ENCODE data around the gene AGPAT4. TPM values are rescaled to one million over a fixed set of nuclear protein-coding genes. Genes with fewer than 3 reads are reported as not detected.

Gene AGPAT4
- total RNA-seq, 1 experiment from 2014 or later: 15.5 TPM

DNA sequence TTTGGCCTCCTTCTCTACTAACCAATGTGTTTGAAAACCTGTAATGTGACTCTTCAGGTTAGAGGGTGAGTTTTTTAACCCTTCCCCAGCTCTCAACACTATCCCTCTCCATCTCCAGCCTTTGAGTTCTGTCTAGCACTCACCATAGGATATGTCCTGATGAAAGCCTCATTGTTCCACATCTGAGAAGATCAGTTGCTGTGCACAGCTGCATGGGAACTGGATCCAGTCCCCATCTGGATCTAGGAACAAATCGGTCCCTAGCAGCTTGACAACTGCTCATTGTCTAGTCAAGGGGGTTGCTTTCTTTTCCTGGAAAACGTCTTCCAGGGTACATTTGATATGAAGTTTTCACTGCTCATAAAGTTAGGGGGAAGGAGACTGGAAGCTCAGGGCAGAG lies 45.4 kb upstream of the AGPAT4 start:
- H3K9ac ChIP-seq (ENCODE audit: low read length): no peak overlapping the region
- ChIA-PET POLR2A (no interaction called here), RAD21 (ENCODE audit: low non-redundant PET in 1 of 2, low total read pairs in 2 of 2, uncharacterized antibody in 2 of 2, unreplicated experiment in 2 of 2) (no interaction called here), CTCF (no interaction called here)
- intact Hi-C loops (cut with micrococcal nuclease): loop anchor here (5.0 kb wide), 1 partner anchor 92 kb away; no protein-coding TSS in a partner anchor
- H3K9me3 ChIP-seq (ENCODE audit: control insufficient read depth in 1 of 2, insufficient read depth in 1 of 2, low read depth in 1 of 2, low read length in 2 of 2): peaks cover 0 to 3% of the 10 kb centered on the region in 2 experiments; a peak in 1 of 4 replicates
- no peak overlapping the region for H2AFZ ChIP-seq (ENCODE audit: low read depth, low read length, poor library complexity, severe bottlenecking)
- no peaks in the 10 kb centered on the region for H3K36me3 ChIP-seq (ENCODE audit: control insufficient read depth in 1 of 2, insufficient read depth in 2 of 2, low read length in 2 of 2)
- no peaks in the 10 kb centered on the region for H4K20me1 ChIP-seq (ENCODE audit: insufficient read depth)
- no peak for ATAC-seq
- no peak overlapping the region for H3K4me3 ChIP-seq (replicated peaks in 1 of 2; ENCODE audit: low read depth in 1 of 2, low read length in 2 of 2)
- TF ChIP-seq POLR2A (IDR thresholded peaks at IDR 0.05; ENCODE audit: borderline replicate concordance, extremely low read depth, insufficient read depth, insufficient read length) (no peak), REST (IDR thresholded peaks at IDR 0.05; ENCODE audit: low read depth) (no peak), EZH2 (IDR thresholded peaks at IDR 0.05) (no peak), ZFX (IDR thresholded peaks at IDR 0.05) (no peak), FOSL1 (IDR thresholded peaks at IDR 0.05; ENCODE audit: low read depth) (no peak), ATF3 (IDR thresholded peaks at IDR 0.05) (no peak), SP1 (IDR thresholded peaks at IDR 0.05; ENCODE audit: low read depth) (no peak), CEBPB (IDR thresholded peaks at IDR 0.05; ENCODE audit: low read depth) (no peak; the same call in 1 of the 2 replicates), JUND (IDR thresholded peaks at IDR 0.05) (no peak), ZNF274 (IDR thresholded peaks at IDR 0.05; ENCODE audit: low read depth, low read length) (no peak), EZH2phosphoT487 (IDR thresholded peaks at IDR 0.05; ENCODE audit: borderline replicate concordance) (no peak), YY1 (IDR thresholded peaks at IDR 0.05; ENCODE audit: extremely low read depth, insufficient replicate concordance, low read depth, low read length) (no peak), TCF7L2 (IDR thresholded peaks at IDR 0.05; ENCODE audit: borderline replicate concordance, extremely low read depth, insufficient read depth, insufficient read length) (no peak), POLR2AphosphoS5 (IDR thresholded peaks at IDR 0.05; ENCODE audit: low read depth, low read length) (no peak), SRF (IDR thresholded peaks at IDR 0.05; ENCODE audit: low read depth) (no peak), SIN3A (IDR thresholded peaks at IDR 0.05; ENCODE audit: low read depth) (no peak)
- TF ChIP-seq, protein P1, sequence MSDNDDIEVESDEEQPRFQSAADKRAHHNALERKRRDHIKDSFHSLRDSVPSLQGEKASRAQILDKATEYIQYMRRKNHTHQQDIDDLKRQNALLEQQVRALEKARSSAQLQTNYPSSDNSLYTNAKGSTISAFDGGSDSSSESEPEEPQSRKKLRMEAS (IDR thresholded peaks at IDR 0.05): no peak
- TF ChIP-seq, protein P2, sequence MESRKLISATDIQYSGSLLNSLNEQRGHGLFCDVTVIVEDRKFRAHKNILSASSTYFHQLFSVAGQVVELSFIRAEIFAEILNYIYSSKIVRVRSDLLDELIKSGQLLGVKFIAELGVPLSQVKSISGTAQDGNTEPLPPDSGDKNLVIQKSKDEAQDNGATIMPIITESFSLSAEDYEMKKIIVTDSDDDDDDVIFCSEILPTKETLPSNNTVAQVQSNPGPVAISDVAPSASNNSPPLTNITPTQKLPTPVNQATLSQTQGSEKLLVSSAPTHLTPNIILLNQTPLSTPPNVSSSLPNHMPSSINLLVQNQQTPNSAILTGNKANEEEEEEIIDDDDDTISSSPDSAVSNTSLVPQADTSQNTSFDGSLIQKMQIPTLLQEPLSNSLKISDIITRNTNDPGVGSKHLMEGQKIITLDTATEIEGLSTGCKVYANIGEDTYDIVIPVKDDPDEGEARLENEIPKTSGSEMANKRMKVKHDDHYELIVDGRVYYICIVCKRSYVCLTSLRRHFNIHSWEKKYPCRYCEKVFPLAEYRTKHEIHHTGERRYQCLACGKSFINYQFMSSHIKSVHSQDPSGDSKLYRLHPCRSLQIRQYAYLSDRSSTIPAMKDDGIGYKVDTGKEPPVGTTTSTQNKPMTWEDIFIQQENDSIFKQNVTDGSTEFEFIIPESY (IDR thresholded peaks at IDR 0.05; ENCODE audit: extremely low read depth, insufficient replicate concordance, low read length): no peak
- peaks cover 0 to 20% of the 10 kb centered on the region in 2 experiments; a peak in 2 of 4 replicates for H3K4me1 ChIP-seq (ENCODE audit: control insufficient read depth in 1 of 2, insufficient read depth in 2 of 2, low read length in 2 of 2)
- H3K4me2 ChIP-seq (ENCODE audit: low read length): no peak overlapping the region
- BruUV-seq (replicated peaks): no TSS peak
- no peak for DNase-seq (ENCODE audit: low read depth, low spot score)
- no peaks in the 10 kb centered on the region for H3K79me2 ChIP-seq (ENCODE audit: insufficient read depth, low read length)
- no peaks in the 10 kb centered on the region for H3K27me3 ChIP-seq (ENCODE audit: insufficient read depth, low read length)
- H3K27ac ChIP-seq (ENCODE audit: low read depth, low read length): no peak overlapping the region
- no peaks in the 10 kb centered on the region for H3K9me2 ChIP-seq (ENCODE audit: insufficient read depth)

Measured in HCT116 (cell line).